K562 (cell line): ENCODE results near the gene ZFYVE28. TPM values are rescaled to one million over a fixed set of nuclear protein-coding genes. Genes with fewer than 3 reads are reported as not detected.

Experiments used
- ARID1B ChIP-seq: fragments of 450-650 bp; IDR thresholded peaks from 2 replicates; pipeline ENCODE4 v1.6.1; 2016; ENCODE audit warnings: antibody characterized with exemption, mild to moderate bottlenecking, inconsistent platforms
- ESRRB ChIP-seq: fragments of 250-450 bp; sonication (Bioruptor Pico); IDR thresholded peaks from 2 replicates; pipeline ENCODE4 v1.5.0; 2020; ENCODE audit warnings: mild to moderate bottlenecking, moderate library complexity, borderline replicate concordance
- HDGF ChIP-seq: fragments of 450-650 bp; IDR thresholded peaks from 2 replicates; pipeline ENCODE4 v1.6.1; 2016
- LARP7 ChIP-seq: fragments of 450-650 bp; IDR thresholded peaks from 2 replicates; pipeline ENCODE4 v1.6.1; 2016
- NR2C2 ChIP-seq, 2 experiments: fragments of 200-800 bp in 1 of 2; sonication (Bioruptor generic) in 1 of 2; sonication (generic) in 1 of 2; formaldehyde crosslinking in 1 of 2; IDR thresholded peaks; 2 replicates each; pipeline versions ENCODE4 v1.6.1 to v1.8.0; 2016 to 2022; ENCODE audit warnings: mild to moderate bottlenecking in 1 of 2, missing compliant biosample characterization in 1 of 2, missing genetic modification characterization in 1 of 2, missing genetic modification reagents in 1 of 2
- POU5F1 ChIP-seq: fragments of 150-350 bp; IDR thresholded peaks from 2 replicates; pipeline ENCODE4 v1.6.1; 2014; ENCODE audit warnings: borderline replicate concordance, low read length, low read depth, mild to moderate bottlenecking; ENCODE audit not compliant: partially characterized antibody
- SMARCA5 ChIP-seq: fragments of 450-650 bp; IDR thresholded peaks from 2 replicates; pipeline ENCODE4 v1.6.1; 2016
- TCF3 ChIP-seq: sonication (generic); formaldehyde crosslinking; IDR thresholded peaks from 2 replicates; pipeline ENCODE4 v1.4.0; 2020; ENCODE audit warnings: mild to moderate bottlenecking, missing genetic modification reagents
- ZNF165 ChIP-seq: fragments of 250-450 bp; sonication (Bioruptor Pico); IDR thresholded peaks from 2 replicates; pipeline ENCODE4 v1.4.0; 2020; ENCODE audit warnings: borderline replicate concordance
- ZNF174 ChIP-seq: fragments of 250-450 bp; sonication (Bioruptor Pico); IDR thresholded peaks from 2 replicates; pipeline ENCODE4 v1.4.0; 2020; ENCODE audit warnings: mild to moderate bottlenecking
- ZNF184 ChIP-seq: sonication (generic); formaldehyde crosslinking; IDR thresholded peaks from 2 replicates; pipeline ENCODE4 v1.5.0; 2020; ENCODE audit warnings: missing genetic modification reagents
- ZNF3 ChIP-seq: fragments of 250-450 bp; sonication (Bioruptor Pico); IDR thresholded peaks from 2 replicates; pipeline ENCODE4 v1.5.0; 2021; ENCODE audit warnings: mild to moderate bottlenecking, moderate library complexity
- ZNF407 ChIP-seq: fragments of 450-650 bp; IDR thresholded peaks from 2 replicates; pipeline ENCODE4 v1.6.1; 2016; ENCODE audit warnings: low read depth
- ZNF592 ChIP-seq: fragments of 450-650 bp; IDR thresholded peaks from 2 replicates; pipeline ENCODE4 v1.6.1; 2017; ENCODE audit warnings: antibody characterized with exemption, mild to moderate bottlenecking
- polyA plus RNA-seq, 8 experiments: library from polyadenylated mRNA; depleted of rRNA in 4 of 8; stranded (reverse) in 5 of 8; unstranded in 3 of 8; fragments of >200 nt; fragmentation: Nextera tagmentation in 2 of 8; fragmentation: Illumina TruSeq in 1 of 8; extraction: Ambion mirVana in 2 of 8; extraction: Trizol in 1 of 8; gene quantifications; 2 replicates each; pipeline versions ENCODE4 v1.2.1 to v1.2.3, GENCODE V29; 2011 to 2014; ENCODE audit warnings: inconsistent platforms in 1 of 8, missing spikeins in 1 of 8
- total RNA-seq, 7 experiments: library from RNA; depleted of rRNA in 6 of 7; stranded (reverse); fragments of >200 nt in 6 of 7; fragmentation: Illumina TruSeq in 2 of 7; extraction: Trizol in 2 of 7; gene quantifications; 2 replicates each; pipeline versions ENCODE4 v1.2.1 to v1.2.3, GENCODE V29; 2011 to 2021; ENCODE audit warnings: low replicate concordance in 1 of 7

The ZFYVE28 gene
- total and polyA plus RNA-seq, 9 of the 15 experiments (the other 6 are each of a cell fraction or from before 2014, with no cell fraction given): 1.3 to 24.8 (median 8.9) TPM

- TF ChIP-seq ZNF3 (CRISPR knock-in tag) (no peak), LARP7 (no peak), ZNF165 (CRISPR knock-in tag) (no peak), ZNF592 (peak; percentile 87), TCF3 (CRISPR knock-in tag) (peak; percentile 9; the same call in 1 of the 2 replicates), POU5F1 (no peak), ZNF184 (no peak), SMARCA5 (0 out of 2 replicates have a peak, but pooled peaks have one; percentile 20), HDGF (peak; percentile 18; the same call in 1 of the 2 replicates), ZNF174 (no peak), ZNF407 (no peak), ARID1B (peak; percentile 57), NR2C2 (CRISPR knock-in tag; IDR thresholded peaks at IDR 0.05) (no peak), NR2C2 (tag; IDR thresholded peaks at IDR 0.05) (peak; percentile 80), ESRRB (CRISPR knock-in tag) (no peak)
These were observed 5.3 kb downstream of the ZFYVE28 start (continued) for GRCh38 chr4:2412885-2413716.
